HepG2 (cell line): ENCODE results near the gene HES1. TPM values are rescaled to one million over a fixed set of nuclear protein-coding genes. Genes with fewer than 3 reads are reported as not detected.

Experiments used
- BRCA1 ChIP-seq: sonication (generic); formaldehyde crosslinking; IDR thresholded peaks from 2 replicates; pipeline ENCODE4 v1.4.0; 2020; ENCODE audit warnings: missing genetic modification reagents
- FOXO1 ChIP-seq: sonication (generic); formaldehyde crosslinking; IDR thresholded peaks from 2 replicates; pipeline ENCODE4 v1.4.0; 2020; ENCODE audit warnings: missing genetic modification reagents
- HMG20A ChIP-seq: IDR thresholded peaks from 2 replicates; pipeline ENCODE4 v1.6.1; 2016; ENCODE audit warnings: borderline replicate concordance
- ISL2 ChIP-seq: sonication (generic); formaldehyde crosslinking; IDR thresholded peaks from 2 replicates; pipeline ENCODE4 v1.5.0; 2020; ENCODE audit warnings: missing genetic modification reagents
- KDM4B ChIP-seq: sonication (generic); formaldehyde crosslinking; IDR thresholded peaks from 2 replicates; pipeline ENCODE4 v1.4.0; 2020; ENCODE audit warnings: missing genetic modification reagents
- PHB2 ChIP-seq: fragments of 450-650 bp; IDR thresholded peaks from 2 replicates; pipeline ENCODE4 v1.6.1; 2018; ENCODE audit not compliant: partially characterized antibody
- PHF21A ChIP-seq: sonication (generic); formaldehyde crosslinking; IDR thresholded peaks from 2 replicates; pipeline ENCODE4 v1.5.0; 2020; ENCODE audit warnings: mild to moderate bottlenecking, missing genetic modification reagents
- POGZ ChIP-seq: sonication (generic); formaldehyde crosslinking; IDR thresholded peaks from 2 replicates; pipeline ENCODE4 v1.4.0; 2020; ENCODE audit warnings: mild to moderate bottlenecking, missing genetic modification reagents
- SAP130 ChIP-seq: IDR thresholded peaks from 2 replicates; pipeline ENCODE4 v1.6.1; 2016; ENCODE audit warnings: low read depth
- SATB2 ChIP-seq: sonication (generic); formaldehyde crosslinking; IDR thresholded peaks from 2 replicates; pipeline ENCODE4 v1.5.0; 2020; ENCODE audit warnings: missing genetic modification reagents
- ZMYM3 ChIP-seq: sonication (generic); formaldehyde crosslinking; IDR thresholded peaks from 2 replicates; pipeline ENCODE4 v1.5.1; 2020; ENCODE audit warnings: mild to moderate bottlenecking, missing genetic modification reagents
- ZMYM4 ChIP-seq: sonication (generic); formaldehyde crosslinking; IDR thresholded peaks from 2 replicates; pipeline ENCODE4 v1.8.1; 2023; ENCODE audit warnings: mild to moderate bottlenecking, missing genetic modification reagents
- ZNF282 ChIP-seq: fragments of 450-650 bp; IDR thresholded peaks from 2 replicates; pipeline ENCODE4 v1.6.1; 2018; ENCODE audit not compliant: partially characterized antibody
- ZNF605 ChIP-seq: sonication (generic); formaldehyde crosslinking; IDR thresholded peaks from 2 replicates; pipeline ENCODE4 v1.8.0; 2022; ENCODE audit warnings: mild to moderate bottlenecking, missing genetic modification reagents
- ZNF772 ChIP-seq: sonication (generic); formaldehyde crosslinking; IDR thresholded peaks from 2 replicates; pipeline ENCODE4 v1.5.0; 2020; ENCODE audit warnings: mild to moderate bottlenecking, missing genetic modification reagents
- polyA plus RNA-seq, 8 experiments: library from polyadenylated mRNA; depleted of rRNA in 3 of 8; stranded (reverse) in 7 of 8; unstranded in 1 of 8; fragments of >200 nt; fragmentation: Illumina TruSeq in 4 of 8; extraction: Trizol in 4 of 8; gene quantifications; 2 replicates each; pipeline versions ENCODE4 v1.2.1 to v1.2.3, GENCODE V29; 2011 to 2016; ENCODE audit warnings: low read depth in 4 of 8, missing spikeins in 1 of 8, mixed read lengths in 1 of 8; ENCODE audit not compliant: insufficient read depth in 1 of 8
- total RNA-seq, 5 experiments: library from RNA; depleted of rRNA; stranded (reverse); fragments of >200 nt; fragmentation: Illumina TruSeq; extraction: Trizol; gene quantifications; 2 replicates each; pipeline ENCODE4 v1.2.3, GENCODE V29; 2016; ENCODE audit warnings: low read depth in 1 of 5
- TF ChIP-seq, protein P1 (sequence below): sonication (generic); formaldehyde crosslinking; IDR thresholded peaks from 2 replicates; pipeline ENCODE4 v1.8.1; 2023; ENCODE audit warnings: mild to moderate bottlenecking, inconsistent platforms, moderate library complexity, missing genetic modification reagents, borderline replicate concordance
- TF ChIP-seq, protein P2 (sequence below): sonication (generic); formaldehyde crosslinking; IDR thresholded peaks from 2 replicates; pipeline ENCODE4 v1.5.0; 2020; ENCODE audit warnings: mild to moderate bottlenecking, missing genetic modification reagents
- TF ChIP-seq, protein P3 (sequence below): sonication (generic); formaldehyde crosslinking; IDR thresholded peaks from 2 replicates; pipeline ENCODE4 v1.9.0; 2022; ENCODE audit warnings: missing genetic modification reagents, mild to moderate bottlenecking, borderline replicate concordance
- TF ChIP-seq, protein P4 (sequence below): sonication (generic); formaldehyde crosslinking; IDR thresholded peaks from 2 replicates; pipeline ENCODE4 v1.4.0; 2020; ENCODE audit warnings: missing genetic modification reagents

Gene HES1
- total and polyA plus RNA-seq, 2 of the 13 experiments (the other 11 are each of a cell fraction or from before 2014, with no cell fraction given): 15.4 to 19.8 TPM

GRCh38 chr3:194112120-194113106 is 23.5 kb upstream of the HES1 start (continued):
- TF ChIP-seq SATB2 (CRISPR knock-in tag) (no peak), ZMYM4 (CRISPR knock-in tag) (peak; percentile 61), SAP130 (CRISPR knock-in tag) (peak; percentile 85), ZNF605 (CRISPR knock-in tag) (no peak), ISL2 (peak; percentile 48; the same call in 1 of the 2 replicates), PHF21A (CRISPR knock-in tag) (peak; percentile 85; the same call in 1 of the 2 replicates), ZNF282 (no peak), KDM4B (CRISPR knock-in tag) (no peak; the same call in 1 of the 2 replicates), PHB2 (no peak), BRCA1 (CRISPR knock-in tag) (0 out of 2 replicates have a peak, but pooled peaks have one; percentile 29), FOXO1 (CRISPR knock-in tag) (peak; percentile 46; the same call in 1 of the 2 replicates), ZNF772 (CRISPR knock-in tag) (peak; percentile 57; the same call in 1 of the 2 replicates), POGZ (CRISPR knock-in tag) (peak; percentile 41; the same call in 1 of the 2 replicates), HMG20A (peak; percentile 61; the same call in 1 of the 2 replicates), ZMYM3 (CRISPR knock-in tag) (0 out of 2 replicates have a peak, but pooled peaks have one; percentile 24)
- TF ChIP-seq, protein P1, sequence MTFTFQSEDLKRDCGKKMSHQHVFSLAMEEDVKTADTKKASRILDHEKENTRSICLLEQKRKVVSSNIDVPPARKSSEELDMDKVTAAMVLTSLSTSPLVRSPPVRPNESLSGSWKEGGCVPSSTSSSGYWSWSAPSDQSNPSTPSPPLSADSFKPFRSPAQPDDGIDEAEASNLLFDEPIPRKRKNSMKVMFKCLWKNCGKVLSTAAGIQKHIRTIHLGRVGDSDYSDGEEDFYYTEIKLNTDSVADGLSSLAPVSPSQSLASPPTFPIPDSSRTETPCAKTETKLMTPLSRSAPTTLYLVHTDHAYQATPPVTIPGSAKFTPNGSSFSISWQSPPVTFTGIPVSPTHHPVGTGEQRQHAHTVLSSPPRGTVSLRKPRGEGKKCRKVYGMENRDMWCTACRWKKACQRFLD: no peak
- TF ChIP-seq, protein P2, sequence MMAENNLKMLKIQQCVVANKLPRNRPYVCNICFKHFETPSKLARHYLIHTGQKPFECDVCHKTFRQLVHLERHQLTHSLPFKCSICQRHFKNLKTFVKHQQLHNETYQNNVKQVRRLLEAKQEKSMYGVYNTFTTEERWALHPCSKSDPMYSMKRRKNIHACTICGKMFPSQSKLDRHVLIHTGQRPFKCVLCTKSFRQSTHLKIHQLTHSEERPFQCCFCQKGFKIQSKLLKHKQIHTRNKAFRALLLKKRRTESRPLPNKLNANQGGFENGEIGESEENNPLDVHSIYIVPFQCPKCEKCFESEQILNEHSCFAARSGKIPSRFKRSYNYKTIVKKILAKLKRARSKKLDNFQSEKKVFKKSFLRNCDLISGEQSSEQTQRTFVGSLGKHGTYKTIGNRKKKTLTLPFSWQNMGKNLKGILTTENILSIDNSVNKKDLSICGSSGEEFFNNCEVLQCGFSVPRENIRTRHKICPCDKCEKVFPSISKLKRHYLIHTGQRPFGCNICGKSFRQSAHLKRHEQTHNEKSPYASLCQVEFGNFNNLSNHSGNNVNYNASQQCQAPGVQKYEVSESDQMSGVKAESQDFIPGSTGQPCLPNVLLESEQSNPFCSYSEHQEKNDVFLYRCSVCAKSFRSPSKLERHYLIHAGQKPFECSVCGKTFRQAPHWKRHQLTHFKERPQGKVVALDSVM (CRISPR knock-in tag): no peak
- TF ChIP-seq, protein P3, sequence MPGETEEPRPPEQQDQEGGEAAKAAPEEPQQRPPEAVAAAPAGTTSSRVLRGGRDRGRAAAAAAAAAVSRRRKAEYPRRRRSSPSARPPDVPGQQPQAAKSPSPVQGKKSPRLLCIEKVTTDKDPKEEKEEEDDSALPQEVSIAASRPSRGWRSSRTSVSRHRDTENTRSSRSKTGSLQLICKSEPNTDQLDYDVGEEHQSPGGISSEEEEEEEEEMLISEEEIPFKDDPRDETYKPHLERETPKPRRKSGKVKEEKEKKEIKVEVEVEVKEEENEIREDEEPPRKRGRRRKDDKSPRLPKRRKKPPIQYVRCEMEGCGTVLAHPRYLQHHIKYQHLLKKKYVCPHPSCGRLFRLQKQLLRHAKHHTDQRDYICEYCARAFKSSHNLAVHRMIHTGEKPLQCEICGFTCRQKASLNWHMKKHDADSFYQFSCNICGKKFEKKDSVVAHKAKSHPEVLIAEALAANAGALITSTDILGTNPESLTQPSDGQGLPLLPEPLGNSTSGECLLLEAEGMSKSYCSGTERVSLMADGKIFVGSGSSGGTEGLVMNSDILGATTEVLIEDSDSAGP (CRISPR knock-in tag): no peak
- TF ChIP-seq, protein P4, sequence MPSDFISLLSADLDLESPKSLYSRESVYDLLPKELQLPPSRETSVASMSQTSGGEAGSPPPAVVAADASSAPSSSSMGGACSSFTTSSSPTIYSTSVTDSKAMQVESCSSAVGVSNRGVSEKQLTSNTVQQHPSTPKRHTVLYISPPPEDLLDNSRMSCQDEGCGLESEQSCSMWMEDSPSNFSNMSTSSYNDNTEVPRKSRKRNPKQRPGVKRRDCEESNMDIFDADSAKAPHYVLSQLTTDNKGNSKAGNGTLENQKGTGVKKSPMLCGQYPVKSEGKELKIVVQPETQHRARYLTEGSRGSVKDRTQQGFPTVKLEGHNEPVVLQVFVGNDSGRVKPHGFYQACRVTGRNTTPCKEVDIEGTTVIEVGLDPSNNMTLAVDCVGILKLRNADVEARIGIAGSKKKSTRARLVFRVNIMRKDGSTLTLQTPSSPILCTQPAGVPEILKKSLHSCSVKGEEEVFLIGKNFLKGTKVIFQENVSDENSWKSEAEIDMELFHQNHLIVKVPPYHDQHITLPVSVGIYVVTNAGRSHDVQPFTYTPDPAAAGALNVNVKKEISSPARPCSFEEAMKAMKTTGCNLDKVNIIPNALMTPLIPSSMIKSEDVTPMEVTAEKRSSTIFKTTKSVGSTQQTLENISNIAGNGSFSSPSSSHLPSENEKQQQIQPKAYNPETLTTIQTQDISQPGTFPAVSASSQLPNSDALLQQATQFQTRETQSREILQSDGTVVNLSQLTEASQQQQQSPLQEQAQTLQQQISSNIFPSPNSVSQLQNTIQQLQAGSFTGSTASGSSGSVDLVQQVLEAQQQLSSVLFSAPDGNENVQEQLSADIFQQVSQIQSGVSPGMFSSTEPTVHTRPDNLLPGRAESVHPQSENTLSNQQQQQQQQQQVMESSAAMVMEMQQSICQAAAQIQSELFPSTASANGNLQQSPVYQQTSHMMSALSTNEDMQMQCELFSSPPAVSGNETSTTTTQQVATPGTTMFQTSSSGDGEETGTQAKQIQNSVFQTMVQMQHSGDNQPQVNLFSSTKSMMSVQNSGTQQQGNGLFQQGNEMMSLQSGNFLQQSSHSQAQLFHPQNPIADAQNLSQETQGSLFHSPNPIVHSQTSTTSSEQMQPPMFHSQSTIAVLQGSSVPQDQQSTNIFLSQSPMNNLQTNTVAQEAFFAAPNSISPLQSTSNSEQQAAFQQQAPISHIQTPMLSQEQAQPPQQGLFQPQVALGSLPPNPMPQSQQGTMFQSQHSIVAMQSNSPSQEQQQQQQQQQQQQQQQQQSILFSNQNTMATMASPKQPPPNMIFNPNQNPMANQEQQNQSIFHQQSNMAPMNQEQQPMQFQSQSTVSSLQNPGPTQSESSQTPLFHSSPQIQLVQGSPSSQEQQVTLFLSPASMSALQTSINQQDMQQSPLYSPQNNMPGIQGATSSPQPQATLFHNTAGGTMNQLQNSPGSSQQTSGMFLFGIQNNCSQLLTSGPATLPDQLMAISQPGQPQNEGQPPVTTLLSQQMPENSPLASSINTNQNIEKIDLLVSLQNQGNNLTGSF (CRISPR knock-in tag): no peak
